Thyroid gland (tissue), 4 donors: ENCODE measurements around the gene WDR46. TPM values are rescaled to one million over a fixed set of nuclear protein-coding genes. Genes with fewer than 3 reads are reported as not detected.
"Not testable (repeated sequence)": the region's sequence is repeated elsewhere in the genome, so short reads cannot be mapped to it uniquely, and the experiment has no call there.

ENCODE experiments used
- DNase-seq, 2 donors: peaks; one replicate each; pipeline ENCODE4 v3.0.0-alpha.2; 2019
- H3K27ac ChIP-seq, 3 donors: fragments of 200-600 bp; sonication (generic); 1 replicate in 2 of 3; 2 replicates in 1 of 3; pipeline ENCODE4 v1.5.1; 2016 to 2019; ENCODE audit warnings: mild to moderate bottlenecking in 1 of 3, moderate library complexity in 1 of 3
- H3K27me3 ChIP-seq: fragments of 200-600 bp; sonication (generic); one replicate; pipeline ENCODE4 v1.5.1; 2019
- H3K36me3 ChIP-seq, 2 donors: fragments of 200-600 bp; sonication (generic); one replicate each; pipeline ENCODE4 v1.5.1; 2016 to 2019
- H3K4me1 ChIP-seq, 2 donors: fragments of 200-600 bp; sonication (generic); one replicate each; pipeline ENCODE4 v1.5.1; 2017 to 2019
- H3K4me3 ChIP-seq, 3 donors: fragments of 200-600 bp; sonication (generic); replicated peaks in 1 of 3; 1 replicate in 2 of 3; 2 replicates in 1 of 3; pipeline ENCODE4 v1.5.1; 2016; ENCODE audit warnings: mild to moderate bottlenecking in 1 of 3
- H3K9me3 ChIP-seq: fragments of 200-600 bp; sonication (generic); one replicate; pipeline ENCODE4 v1.5.1; 2017
- CTCF ChIP-seq, 6 experiments: fragments of 200-600 bp in 3 of 6; fragments of 450-650 bp in 3 of 6; sonication (generic) in 3 of 6; IDR thresholded peaks; one replicate each; pipeline ENCODE4 v1.5.1; 2016 to 2019; ENCODE audit warnings: antibody characterized with exemption in 6 of 6, mild to moderate bottlenecking in 2 of 6, inconsistent platforms in 1 of 6, moderate library complexity in 1 of 6
- POLR2A ChIP-seq, 2 donors: fragments of 450-650 bp; IDR thresholded peaks; one replicate each; pipeline ENCODE4 v1.6.1; 2017; ENCODE audit warnings: antibody characterized with exemption in 2 of 2, mild to moderate bottlenecking in 2 of 2, moderate library complexity in 1 of 2
- WGBS, 2 donors: methylation state at CpG; one replicate each; pipeline ENCODE4 v1.1.5; 2017; 5-methylcytosine and 5-hydroxymethylcytosine counted together
- intact Hi-C: fragments of 100-400 bp; cut with DNase I; formaldehyde crosslinking; loops from one replicate; pipeline ENCODE4 v1.15.1; 2023
- total RNA-seq, 4 donors: library from RNA; depleted of rRNA; stranded (reverse); fragments of >200 nt; gene quantifications; one replicate each; pipeline ENCODE4 v1.2.3, GENCODE V29; 2016

The WDR46 gene
- total RNA-seq, 4 donors from 2014 or later: 25.8 to 63.9 (median 45.2) TPM

- H3K4me3 ChIP-seq: no peak overlapping the region
- 92 to 93% methylated on average over 7 of the region's 7 CpGs for WGBS, 2 donors
- TF ChIP-seq POLR2A (IDR thresholded peaks at IDR 0.05): no peak
- no peak for TF ChIP-seq CTCF (IDR thresholded peaks at IDR 0.05)
- no peak overlapping the region for H3K27ac ChIP-seq
- H3K27me3 ChIP-seq: no peaks in the 10 kb centered on the region
- intact Hi-C loops: no loop called here
- peaks cover 45 to 53% of the 10 kb centered on the region in 2 donors for H3K36me3 ChIP-seq
- no peaks in the 10 kb centered on the region for H3K4me1 ChIP-seq
- no peak for DNase-seq
- no peaks in the 10 kb centered on the region for H3K9me3 ChIP-seq
These were observed 25.0 kb downstream of the WDR46 start for GRCh38 chr6:33264015-33264414.

- peaks cover 30 to 45% of the 10 kb centered on the region in 2 donors for H3K36me3 ChIP-seq
- H3K27ac ChIP-seq, H3K9me3 ChIP-seq, DNase-seq, H3K4me1 ChIP-seq, H3K27me3 ChIP-seq, intact Hi-C loops, H3K4me3 ChIP-seq: not testable (repeated sequence)
- 97% methylated on average over 3 of the region's 3 CpGs for WGBS, 2 donors
These were observed 26.5 kb downstream of the WDR46 start for GRCh38 chr6:33262490-33262889.

- intact Hi-C loops: no loop called here
- H3K27me3 ChIP-seq: no peaks in the 10 kb centered on the region
- no peak for TF ChIP-seq CTCF (IDR thresholded peaks at IDR 0.05)
- TF ChIP-seq POLR2A (IDR thresholded peaks at IDR 0.05): no peak
- H3K9me3 ChIP-seq: no peaks in the 10 kb centered on the region
- peaks cover 7 to 22% of the 10 kb centered on the region in 2 donors for H3K36me3 ChIP-seq
- H3K27ac ChIP-seq: no peak overlapping the region
- H3K4me1 ChIP-seq: no peaks in the 10 kb centered on the region
- H3K4me3 ChIP-seq: no peak overlapping the region
- 89 to 93% methylated on average over 5 of the region's 5 CpGs for WGBS, 2 donors
- DNase-seq: no peak
These were observed 30.0 kb downstream of the WDR46 start for GRCh38 chr6:33259032-33259431.

- Histone ChIP-seq H3K27me3 (no peaks in the 10 kb centered on the region), H3K36me3 (no peaks in the 10 kb centered on the region), H3K4me1 (peaks cover 0 to 11% of the 10 kb centered on the region in 2 donors), H3K9me3 (no peaks in the 10 kb centered on the region), H3K4me3 (no peak overlapping the region), H3K27ac (no peak overlapping the region)
- DNase-seq: no peak
- intact Hi-C loops: no loop called here
- TF ChIP-seq CTCF (IDR thresholded peaks at IDR 0.05): no peak
- no peak for TF ChIP-seq POLR2A (IDR thresholded peaks at IDR 0.05)
- WGBS, 2 donors: 96 to 97% methylated on average over 4 of the region's 4 CpGs
These were observed 34.4 kb downstream of the WDR46 start for GRCh38 chr6:33254591-33254990.

GRCh38 chr6:33252759-33253158, 36.3 kb downstream of the WDR46 start:
- intact Hi-C loops: no loop called here
- Histone ChIP-seq H3K27ac (no peak overlapping the region), H3K36me3 (no peaks in the 10 kb centered on the region), H3K9me3 (no peaks in the 10 kb centered on the region), H3K27me3 (no peaks in the 10 kb centered on the region), H3K4me1 (peaks cover 10 to 16% of the 10 kb centered on the region in 2 donors), H3K4me3 (no peak overlapping the region)
- DNase-seq: no peak
- TF ChIP-seq POLR2A (IDR thresholded peaks at IDR 0.05): no peak
- no peak for TF ChIP-seq CTCF (IDR thresholded peaks at IDR 0.05)
